ENCODE data around the gene GGT5. TPM values are rescaled to one million over a fixed set of nuclear protein-coding genes. Genes with fewer than 3 reads are reported as not detected.

The GGT5 gene
- total RNA-seq, 1 donor from 2014 or later: 61.4 TPM

Other genes starting within 250 kb of the GGT5 start
- not detected for gene GSTT4, start 239.6 kb downstream of the GGT5 start, total RNA-seq
- 75.6 TPM for gene CABIN1, start 233.8 kb downstream of the GGT5 start, total RNA-seq
- gene SUSD2, start 63.6 kb downstream of the GGT5 start, total RNA-seq: 9.1 TPM
- 38.8 TPM for gene SPECC1L, start 25.7 kb upstream of the GGT5 start, total RNA-seq
- gene ADORA2A, start 182.5 kb upstream of the GGT5 start, total RNA-seq: 5.2 TPM

Data from vagina (tissue), 1 donor.